PC-9 (cell line): ENCODE data around the gene SMG6.

ENCODE experiments used
- EZH2 ChIP-seq: fragments of 200-600 bp; sonication (generic); IDR thresholded peaks from 2 replicates; pipeline ENCODE4 v1.8.0; 2017; ENCODE audit warnings: antibody characterized with exemption, low read depth
- TF ChIP-seq, protein P1 (sequence below): fragments of 200-600 bp; sonication (generic); conservative IDR thresholded peaks from 2 replicates; pipeline ENCODE4 v1.6.1; 2017; ENCODE audit warnings: mixed run types, antibody characterized with exemption, mild to moderate bottlenecking, moderate library complexity

GRCh38 chr17:2048805-2049204, 254.8 kb downstream of the SMG6 start:
- TF ChIP-seq, protein P1, sequence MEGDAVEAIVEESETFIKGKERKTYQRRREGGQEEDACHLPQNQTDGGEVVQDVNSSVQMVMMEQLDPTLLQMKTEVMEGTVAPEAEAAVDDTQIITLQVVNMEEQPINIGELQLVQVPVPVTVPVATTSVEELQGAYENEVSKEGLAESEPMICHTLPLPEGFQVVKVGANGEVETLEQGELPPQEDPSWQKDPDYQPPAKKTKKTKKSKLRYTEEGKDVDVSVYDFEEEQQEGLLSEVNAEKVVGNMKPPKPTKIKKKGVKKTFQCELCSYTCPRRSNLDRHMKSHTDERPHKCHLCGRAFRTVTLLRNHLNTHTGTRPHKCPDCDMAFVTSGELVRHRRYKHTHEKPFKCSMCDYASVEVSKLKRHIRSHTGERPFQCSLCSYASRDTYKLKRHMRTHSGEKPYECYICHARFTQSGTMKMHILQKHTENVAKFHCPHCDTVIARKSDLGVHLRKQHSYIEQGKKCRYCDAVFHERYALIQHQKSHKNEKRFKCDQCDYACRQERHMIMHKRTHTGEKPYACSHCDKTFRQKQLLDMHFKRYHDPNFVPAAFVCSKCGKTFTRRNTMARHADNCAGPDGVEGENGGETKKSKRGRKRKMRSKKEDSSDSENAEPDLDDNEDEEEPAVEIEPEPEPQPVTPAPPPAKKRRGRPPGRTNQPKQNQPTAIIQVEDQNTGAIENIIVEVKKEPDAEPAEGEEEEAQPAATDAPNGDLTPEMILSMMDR, result no peak
- TF ChIP-seq EZH2, result no peak
